Heart right ventricle (tissue), 16 donors: ENCODE measurements around the gene TRNP1. TPM values are rescaled to one million over a fixed set of nuclear protein-coding genes. Genes with fewer than 3 reads are reported as not detected.

Experiments
- ATAC-seq, 8 donors: fragments of 200-7000 bp; cut with Tn5 transposase; one replicate each; pipeline ENCODE4 v1.9.1; 2020; ENCODE audit warnings: mild to moderate bottlenecking in 8 of 8, moderate library complexity in 8 of 8, moderate number of reproducible peaks in 1 of 8
- DNase-seq, 2 donors: peaks; one replicate each; pipeline ENCODE4 v3.0.0-alpha.2; 2020
- H3K27ac ChIP-seq, 10 donors: fragments of 200-600 bp; sonication (generic) in 2 of 10; one replicate each; pipeline versions ENCODE4 v1.5.0 to v1.8.0; 2020 to 2022; ENCODE audit warnings: mild to moderate bottlenecking in 3 of 10
- H3K27me3 ChIP-seq, 7 donors: fragments of 200-600 bp; one replicate each; pipeline ENCODE4 v1.8.0; 2021 to 2022; ENCODE audit warnings: mild to moderate bottlenecking in 2 of 7
- H3K36me3 ChIP-seq, 9 donors: fragments of 200-600 bp; sonication (generic) in 1 of 9; one replicate each; pipeline versions ENCODE4 v1.5.0 to v1.8.0; 2020 to 2022; ENCODE audit warnings: mild to moderate bottlenecking in 2 of 9
- H3K4me1 ChIP-seq, 9 donors: fragments of 200-600 bp; sonication (generic) in 1 of 9; one replicate each; pipeline versions ENCODE4 v1.5.0 to v1.8.0; 2020 to 2022; ENCODE audit warnings: mild to moderate bottlenecking in 4 of 9
- H3K4me3 ChIP-seq, 10 donors: fragments of 200-600 bp; sonication (generic) in 2 of 10; one replicate each; pipeline versions ENCODE4 v1.5.0 to v1.8.0; 2020 to 2022; ENCODE audit warnings: mild to moderate bottlenecking in 7 of 10, moderate library complexity in 2 of 10
- H3K9me3 ChIP-seq, 11 donors: fragments of 200-600 bp in 10 of 11; sonication (generic) in 2 of 11; one replicate each; pipeline versions ENCODE4 v1.5.0 to v1.8.0; 2013 to 2022; ENCODE audit warnings: mild to moderate bottlenecking in 2 of 11, control low read depth in 1 of 11, moderate library complexity in 1 of 11
- CTCF ChIP-seq, 9 donors: fragments of 200-600 bp; sonication (generic) in 2 of 9; IDR thresholded peaks; one replicate each; pipeline versions ENCODE4 v1.5.0 to v1.8.0; 2021 to 2022; ENCODE audit warnings: antibody characterized with exemption in 9 of 9, mild to moderate bottlenecking in 5 of 9, moderate library complexity in 1 of 9
- WGBS, 2 donors: extraction: QIAGEN DNeasy Blood & Tissue Kit; methylation state at CpG; one replicate each; pipeline ENCODE4 v1.1.7; 2013; ENCODE audit warnings: inconsistent platforms in 1 of 2; 5-methylcytosine and 5-hydroxymethylcytosine counted together
- intact Hi-C, 10 donors: fragments of 100-400 bp; cut with DNase I; formaldehyde crosslinking; loops; one replicate each; pipeline versions ENCODE4 v1.11.1 to v1.14.2; 2022
- polyA plus RNA-seq, 2 donors: library from polyadenylated mRNA; stranded (reverse); fragments of 200-250 nt; gene quantifications; one replicate each; pipeline ENCODE4 v1.2.3, GENCODE V29; 2013
- total RNA-seq, 10 donors: library from RNA; stranded (reverse); fragmentation: NEBNext Ultra II Directional in 3 of 10; extraction: Animal tissue kit (Norgen Biotek cat#: 25700) in 3 of 10; gene quantifications; one replicate each; pipeline versions ENCODE4 v1.2.1 to v1.2.4, GENCODE V29; 2021 to 2023
- donor health status: Arrhythmogenic right ventricular cardiomyopathy.
- donor health status: ischemic (EF 13 %, LVEDD 7.1; RV severe dilation, severe dysfunction).
- donor health status: healthy with polysubstance abuse.
- donor health status: DM: no; HTN: yes; CAD: no.
- donor health status: DM: no; HTN: no; CAD: no.
- donor health status: ischemic (EF 25% LVEDD 6.9; RV normal size, moderate dysfunction).
- donor health status: ischemic (EF 25% LVEDD 5.7; RV mildly dilated, moderate dysfunction).
- donor health status: healthy.
- donor health status: DM: yes; HTN: yes; CAD: no.
- donor health status: Ischemic cardiomyopathy.
- donor health status: ischemic (EF 35%, LVEDD 5.7; RV mildly dilated, moderate dysfunction).
- donor health status: nonischemic (EF 11% LVEDD 7.7; RV severe dilation, severe dysfunction).
- donor health status: DM: yes; HTN: yes; CAD: no.
- donor health status: PGD.
- donor health status: ischemic (EF 29% LVEDD 5.4; RV normal size, mild dysfunction).
- donor health status: nonischemic (EF 23%, LVEDD 6.1; RV moderate dilation, normal function).

Gene TRNP1
- total and polyA plus RNA-seq, 12 donors, result 11.9 to 48.6 (median 22.3) TPM

GRCh38 chr1:27017207-27017606, 23.7 kb downstream of the TRNP1 start:
- Histone ChIP-seq H3K27me3 (peaks cover 0 to 4% (median 0%) of the 10 kb centered on the region in 7 donors), H3K36me3 (no peaks in the 10 kb centered on the region), H3K27ac (no peak overlapping the region), H3K9me3 (no peaks in the 10 kb centered on the region), H3K4me3 (no peak overlapping the region), H3K4me1 (peaks cover 0 to 24% (median 7%) of the 10 kb centered on the region in 9 donors)
- intact Hi-C loops, result no loop called here
- WGBS, 2 donors, result 81% methylated on average over 4 of the region's 4 CpGs
- no peak for DNase-seq
- no peak for TF ChIP-seq CTCF (IDR thresholded peaks at IDR 0.05)
- no peak for ATAC-seq

- H3K27me3 ChIP-seq, result no peaks in the 10 kb centered on the region
- H3K36me3 ChIP-seq, result no peaks in the 10 kb centered on the region
- intact Hi-C loops, result no loop called here
- H3K9me3 ChIP-seq, result no peaks in the 10 kb centered on the region
- TF ChIP-seq CTCF (IDR thresholded peaks at IDR 0.05), result no peak
- ATAC-seq (no peak), DNase-seq (no peak)
- H3K4me3 ChIP-seq, result no peak overlapping the region
- peaks cover 0 to 13% (median 1%) of the 10 kb centered on the region in 9 donors for H3K4me1 ChIP-seq
- 84 to 89% methylated on average over 3 of the region's 3 CpGs for WGBS, 2 donors
- H3K27ac ChIP-seq, result no peak overlapping the region
Measured at GRCh38 chr1:27018316-27018715, 24.8 kb downstream of the TRNP1 start.

GRCh38 chr1:27021354-27022031, 28.0 kb downstream of the TRNP1 start:
- H3K4me1 ChIP-seq, result peaks cover 0 to 9% (median 0%) of the 10 kb centered on the region in 9 donors
- intact Hi-C loops, result no loop called here
- DNase-seq, result no peak
- H3K9me3 ChIP-seq, result no peaks in the 10 kb centered on the region
- H3K36me3 ChIP-seq, result no peaks in the 10 kb centered on the region
- no peak overlapping the region for H3K27ac ChIP-seq
- 40 to 45% methylated on average over 9 of the region's 9 CpGs for whole genome bisulfite sequencing, 2 donors
- no peak overlapping the region for H3K4me3 ChIP-seq
- ATAC-seq, result peak in 1 of 8 donors; percentile 22
- no peaks in the 10 kb centered on the region for H3K27me3 ChIP-seq
- TF ChIP-seq CTCF (IDR thresholded peaks at IDR 0.05), result no peak

- Histone ChIP-seq H3K4me3 (no peak overlapping the region), H3K27ac (no peak overlapping the region), H3K4me1 (peaks cover 0 to 17% (median 5%) of the 10 kb centered on the region in 9 donors), H3K9me3 (no peaks in the 10 kb centered on the region), H3K36me3 (no peaks in the 10 kb centered on the region), H3K27me3 (no peaks in the 10 kb centered on the region)
- no peak for TF ChIP-seq CTCF (IDR thresholded peaks at IDR 0.05)
- DNase-seq, result no peak
- WGBS, 2 donors, result 96 to 98% methylated on average over 4 of the region's 4 CpGs
- ATAC-seq, result no peak
- intact Hi-C loops, result no loop called here
Measured at GRCh38 chr1:27025718-27026117, 32.2 kb downstream of the TRNP1 start.
